Central memory CD4-positive, alpha-beta T cell (primary cell): ENCODE results near the gene DGKZ.

Source experiments
- DNase-seq: peaks from one replicate; pipeline ENCODE4 v3.0.0; 2022

DGKZ gene

DNA sequence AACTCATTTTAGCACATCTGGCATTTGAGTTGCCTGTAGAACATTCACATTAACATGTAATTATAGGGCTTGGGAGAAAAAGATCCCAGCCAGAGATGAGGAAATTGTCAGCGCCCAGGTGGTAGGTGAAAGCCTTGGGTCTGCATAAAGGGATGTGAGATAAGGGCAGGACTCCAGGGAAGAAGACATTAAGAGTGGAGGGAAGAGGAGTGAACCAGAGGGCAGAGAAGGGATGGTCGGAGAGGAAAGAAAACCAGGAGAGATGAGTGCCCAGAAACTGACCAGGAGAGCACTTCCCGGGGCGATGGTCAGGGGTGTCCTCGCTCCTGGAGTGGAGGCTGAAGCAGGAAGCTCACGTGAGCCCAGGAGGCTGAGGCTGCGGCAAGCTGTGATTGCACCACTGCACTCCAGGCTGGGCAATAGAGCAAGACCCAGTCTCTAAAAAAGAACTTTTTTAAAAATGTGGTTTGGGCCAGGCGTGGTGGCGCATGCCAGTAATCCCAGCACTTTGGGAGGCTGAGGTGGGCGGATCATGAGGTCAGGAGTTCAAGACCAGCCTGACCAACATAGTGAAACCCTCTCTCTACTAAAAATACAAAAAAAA is 20.3 kb upstream of the DGKZ start:
- no peak for DNase-seq

DNA sequence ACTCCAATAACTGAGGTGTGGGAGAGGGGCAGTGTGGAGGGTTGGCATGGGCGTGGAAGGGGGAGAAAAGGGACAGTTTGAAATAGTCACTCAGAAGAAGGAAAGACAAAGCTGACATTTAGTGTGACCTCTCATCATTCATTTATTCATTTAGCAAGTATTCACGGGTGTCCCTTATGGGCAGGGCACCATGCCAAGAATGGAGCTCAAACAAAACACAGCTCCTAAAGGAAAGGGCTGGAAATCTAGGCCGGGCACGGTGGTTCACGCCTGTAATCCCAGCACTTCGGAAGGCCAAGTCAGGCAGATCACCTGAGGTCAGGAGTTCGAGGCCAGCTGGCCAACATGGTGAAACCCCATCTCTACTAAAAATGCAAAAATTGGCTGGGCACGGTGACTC is 19.4 kb upstream of the DGKZ start:
- no peak for DNase-seq

DNA sequence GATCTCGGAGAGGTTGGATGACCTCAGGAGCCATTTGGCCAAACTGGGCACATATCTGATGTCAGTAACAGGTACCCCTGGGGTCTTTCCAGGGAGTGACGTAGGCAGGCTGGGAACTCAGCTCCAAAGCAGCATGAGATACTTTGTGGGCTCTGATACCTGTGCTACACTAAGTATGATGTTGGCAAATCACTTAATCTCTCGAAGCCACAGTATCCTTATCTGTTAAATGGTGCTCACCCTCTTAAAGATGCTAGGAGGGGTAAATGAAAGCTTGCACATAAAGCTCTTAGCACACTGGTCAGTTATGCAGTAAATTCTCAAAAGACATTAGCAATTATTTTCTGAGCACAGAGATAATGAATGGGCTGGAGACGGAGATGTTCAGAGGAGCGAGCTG is 17.1 kb upstream of the DGKZ start:
- DNase-seq, result no peak

DNA sequence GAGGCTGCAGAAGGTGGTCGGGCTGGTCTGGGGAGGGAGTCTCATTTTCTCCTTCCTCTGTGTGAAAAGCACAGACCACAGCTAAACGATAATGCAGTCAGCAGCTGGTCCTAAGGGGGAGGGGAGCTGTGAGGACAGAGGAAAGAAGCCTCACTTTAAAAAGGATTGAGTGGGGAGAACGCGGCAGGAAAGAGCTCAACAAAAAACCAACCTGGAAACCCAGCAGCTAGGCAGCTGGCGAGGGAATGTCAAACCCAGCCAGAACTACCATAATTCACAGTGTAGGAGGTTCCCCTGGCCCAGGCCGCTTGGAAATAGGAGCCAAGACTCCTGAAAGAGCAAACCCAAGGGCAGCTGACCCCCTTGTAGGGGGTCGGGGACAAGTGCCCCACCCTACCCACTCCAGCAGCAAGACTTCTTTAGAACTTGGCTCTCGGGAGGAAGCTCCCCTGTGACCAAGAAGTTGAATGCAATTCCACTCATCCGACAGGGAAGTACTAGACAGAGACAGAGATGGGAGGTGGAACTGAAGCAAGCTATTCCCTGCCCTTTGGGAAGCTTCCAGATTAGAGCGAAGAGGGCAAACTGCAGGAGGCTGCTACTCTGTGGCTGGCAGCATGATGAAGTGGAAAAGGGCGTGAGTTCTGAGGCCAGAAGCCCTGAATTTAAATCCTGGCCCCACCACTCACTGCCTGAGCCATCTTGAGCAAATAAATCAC is 16.5 kb upstream of the DGKZ start:
- DNase-seq, result no peak

DNA sequence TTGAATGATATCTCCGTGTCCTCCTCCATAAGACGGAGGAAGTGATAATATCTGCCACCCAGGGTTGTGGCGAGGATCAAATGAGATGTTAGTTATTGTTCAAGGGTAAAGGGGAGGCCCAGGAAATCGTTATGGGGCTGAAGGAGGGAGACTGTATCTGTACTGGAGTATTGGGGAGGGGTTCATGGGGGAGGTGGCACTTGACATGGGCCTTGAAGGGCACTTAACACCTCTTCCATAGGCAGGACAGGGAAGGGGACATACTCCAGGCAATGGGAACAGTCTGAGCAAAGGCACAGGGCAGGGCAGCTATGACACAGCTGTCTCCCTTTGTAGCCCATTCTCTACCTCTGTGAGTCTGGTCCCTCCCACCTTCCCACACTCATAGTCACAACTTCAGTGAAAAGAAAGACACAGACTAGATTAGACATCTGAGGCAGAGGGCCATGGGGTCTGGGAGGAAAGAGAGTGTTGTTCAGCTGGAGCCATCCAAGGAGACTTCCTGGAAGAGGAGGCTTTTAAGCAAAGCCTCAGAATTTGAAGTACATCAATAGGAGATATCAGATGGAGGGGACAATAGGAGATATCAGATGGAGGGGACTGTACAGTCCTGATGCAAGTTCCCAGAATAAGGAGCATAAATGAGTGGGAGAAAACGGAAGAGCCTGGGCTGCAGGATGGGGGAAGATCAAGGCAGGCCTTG is 15.8 kb upstream of the DGKZ start:
- peak; percentile 77 for DNase-seq

DNA sequence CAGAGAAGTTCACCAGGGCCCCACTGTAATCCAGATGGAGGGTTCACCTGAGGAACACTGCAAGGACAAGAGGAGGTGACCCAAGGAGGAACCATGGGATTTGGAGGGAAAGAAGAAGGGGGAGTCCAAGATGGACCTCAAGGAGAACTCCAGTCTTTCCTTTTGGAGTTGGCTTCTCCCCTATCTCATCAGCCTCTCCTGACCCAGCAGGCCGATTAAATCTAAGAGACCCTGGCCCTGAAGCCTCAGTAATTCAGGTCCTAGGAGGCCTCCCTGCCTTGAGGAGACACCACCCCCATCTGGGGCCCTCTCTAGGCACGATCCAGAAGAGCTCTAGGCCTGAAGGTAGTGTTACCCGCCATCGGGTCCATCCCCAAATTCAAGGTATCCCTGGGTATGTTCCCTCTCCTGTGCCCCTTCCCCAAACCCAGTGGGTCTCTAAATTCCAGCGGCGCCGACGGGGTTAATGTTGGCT is 15.1 kb upstream of the DGKZ start:
- no peak for DNase-seq

DNA sequence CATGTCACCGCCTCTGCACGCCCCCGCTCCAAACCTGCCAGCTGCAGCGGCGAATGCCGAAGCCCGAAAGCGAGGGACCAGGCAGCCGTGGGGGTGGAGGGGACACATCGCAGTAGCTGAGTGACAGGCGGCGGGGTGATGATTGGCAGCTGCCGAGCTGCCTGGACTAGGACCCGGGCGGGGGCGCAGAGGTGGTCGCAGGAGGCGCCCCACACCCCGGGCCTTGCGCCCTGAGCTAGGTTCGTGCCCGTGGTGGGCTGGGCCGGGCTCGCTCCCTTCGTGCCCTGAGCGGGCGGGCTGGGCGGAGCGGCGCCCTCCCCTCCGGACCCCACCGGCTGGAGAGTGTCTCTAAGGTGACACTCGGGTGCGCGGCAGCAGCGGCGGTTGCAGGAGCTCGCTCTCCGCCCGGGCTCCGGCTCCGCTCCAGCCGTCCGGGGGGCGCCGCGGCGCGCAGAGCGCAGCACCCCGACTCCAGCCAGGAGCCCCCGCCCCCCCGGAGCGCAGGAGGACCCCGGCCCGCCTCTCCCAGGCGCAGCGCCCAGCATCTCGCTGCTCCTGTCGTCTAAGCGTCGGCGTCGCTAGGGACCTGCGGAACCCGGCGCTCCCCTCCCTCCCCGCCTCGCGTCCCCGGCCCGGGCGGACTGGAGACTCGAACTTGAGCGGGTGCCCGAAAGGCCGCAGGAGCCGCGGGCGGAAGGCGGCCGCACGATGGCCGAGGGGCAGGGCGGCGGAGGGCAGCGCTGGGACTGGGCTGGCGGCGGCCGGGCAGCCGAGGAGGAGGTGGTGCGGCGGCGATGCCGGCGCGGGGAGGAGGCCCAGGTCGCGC is 14.5 kb upstream of the DGKZ start:
- DNase-seq, result peak; percentile 31

DNA sequence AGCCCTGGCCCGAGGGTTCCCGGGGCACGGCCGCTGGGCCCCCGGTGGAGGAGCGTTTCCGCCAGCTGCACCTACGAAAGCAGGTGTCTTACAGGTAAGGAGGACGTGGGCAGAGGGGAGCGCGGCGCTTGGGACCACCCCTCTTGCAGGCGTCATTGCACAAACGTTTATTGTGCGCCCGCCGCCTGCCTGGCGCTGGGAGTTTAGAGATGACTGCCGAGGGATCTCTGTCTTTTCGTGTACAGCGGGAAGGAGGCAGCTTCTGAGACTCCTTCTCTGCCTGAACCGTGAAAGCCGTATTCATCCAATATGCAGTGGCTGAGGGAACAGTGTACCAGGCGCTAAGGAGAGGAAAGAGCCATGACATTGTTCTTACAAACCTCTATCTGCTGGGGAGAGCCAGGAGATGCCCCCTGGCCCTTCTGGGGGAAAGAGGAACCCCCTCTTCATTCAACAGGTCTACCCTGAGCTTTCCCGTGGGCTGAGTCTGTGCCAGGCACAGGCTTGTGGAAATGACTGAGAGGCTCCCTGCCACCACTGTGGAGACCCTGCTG is 13.8 kb upstream of the DGKZ start:
- peak; percentile 35 for DNase-seq

DNA sequence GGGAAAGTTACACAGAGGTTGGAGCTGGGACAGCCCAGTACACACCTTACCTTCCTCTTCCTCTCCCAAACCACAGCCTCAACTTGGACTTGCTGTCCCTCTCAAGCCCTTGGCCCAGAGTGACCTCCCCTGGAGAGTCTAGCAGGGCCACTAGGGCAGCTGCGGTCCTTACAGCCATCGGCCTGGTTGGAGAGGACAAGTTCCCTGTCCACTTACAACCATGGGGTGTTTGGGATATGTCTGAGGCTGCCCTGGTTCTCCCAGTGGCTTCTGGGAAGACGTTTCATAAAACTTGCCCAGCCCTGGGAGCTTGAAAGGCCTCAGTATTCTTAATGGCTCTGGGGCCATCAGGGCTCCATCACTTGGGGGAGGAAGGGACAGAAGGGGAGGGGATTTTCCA is 13.1 kb upstream of the DGKZ start:
- DNase-seq, result no peak

DNA sequence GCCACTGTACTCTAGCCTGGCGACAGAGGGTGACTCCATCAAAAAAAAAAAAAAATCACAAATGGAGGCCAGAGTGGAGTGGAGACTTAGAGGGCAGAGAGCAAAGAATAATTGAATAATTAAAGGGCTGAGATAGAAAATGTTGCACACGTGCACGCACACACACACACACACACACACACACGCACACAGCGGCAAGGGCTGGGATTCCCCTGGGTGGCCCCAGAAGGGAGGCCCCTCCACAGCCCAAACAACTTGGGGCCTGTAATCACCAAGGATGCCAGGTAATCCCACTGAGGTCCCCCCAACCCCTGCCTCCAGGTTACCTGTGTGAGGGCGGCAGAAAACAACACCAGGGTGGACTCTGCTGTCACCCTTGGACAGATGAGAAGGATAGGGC is 12.0 kb upstream of the DGKZ start:
- no peak for DNase-seq

DNA sequence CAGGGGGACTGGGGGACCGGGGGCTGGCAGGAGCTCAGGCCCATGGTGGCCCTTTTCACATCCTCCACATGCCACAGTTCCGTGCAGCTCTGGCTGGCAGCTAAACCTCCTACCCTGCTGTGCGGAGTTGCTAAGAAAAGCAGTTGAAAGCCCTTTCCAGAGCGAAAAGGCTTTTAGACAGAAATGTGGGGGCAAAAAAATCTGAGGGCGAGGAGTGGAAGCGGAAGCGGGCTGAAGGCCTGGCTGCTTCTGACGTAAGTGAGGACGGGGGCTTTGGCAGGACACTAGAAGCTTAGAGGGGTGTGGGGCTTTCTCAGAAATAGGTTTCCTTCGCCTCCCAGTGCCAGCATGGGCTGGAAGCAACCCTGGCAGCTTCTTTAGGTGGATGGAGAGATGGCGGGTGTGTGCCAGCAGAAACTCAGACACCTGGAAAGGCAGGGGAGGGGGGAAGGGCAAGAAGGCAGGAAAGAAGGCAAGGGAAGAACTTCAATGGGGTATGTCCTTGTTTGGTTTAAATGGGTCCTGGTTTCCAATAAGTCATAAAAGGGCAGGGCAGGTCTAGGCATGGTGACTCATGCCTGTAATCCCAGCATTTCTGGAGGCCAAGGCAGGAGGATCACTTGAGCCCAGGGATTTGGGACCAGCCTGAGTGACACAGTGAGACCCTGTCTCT is 11.2 kb upstream of the DGKZ start:
- DNase-seq, result no peak

DNA sequence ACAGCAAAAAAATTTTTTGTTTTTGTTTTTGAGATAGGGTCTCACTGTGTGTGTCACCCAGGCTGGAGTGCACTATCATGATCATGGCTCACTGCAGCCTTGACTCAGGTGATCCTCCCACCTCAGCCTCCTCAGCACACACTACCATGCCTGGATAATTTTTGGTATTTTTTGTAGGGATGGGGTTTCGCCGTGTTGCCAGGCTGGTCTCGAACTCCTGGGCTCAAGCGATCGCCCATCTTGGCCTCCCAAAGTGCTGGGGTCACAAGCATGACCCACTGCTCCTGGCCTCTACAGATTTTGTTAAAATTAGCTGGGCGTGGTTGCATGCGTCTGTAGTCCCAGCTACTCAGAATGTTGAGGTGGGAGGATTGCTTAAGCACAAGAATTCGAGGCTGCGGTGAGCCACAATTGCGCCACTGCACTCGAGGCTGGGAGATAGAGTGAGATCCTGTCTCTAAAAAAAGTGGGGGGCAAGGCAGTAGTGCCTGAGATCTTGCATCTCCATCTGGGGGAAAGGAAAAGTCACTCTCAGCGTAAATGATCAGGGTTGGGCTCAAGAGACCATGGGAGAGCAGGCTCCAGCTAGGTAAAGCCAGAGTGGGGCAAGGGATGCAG is 10.6 kb upstream of the DGKZ start:
- no peak for DNase-seq

DNA sequence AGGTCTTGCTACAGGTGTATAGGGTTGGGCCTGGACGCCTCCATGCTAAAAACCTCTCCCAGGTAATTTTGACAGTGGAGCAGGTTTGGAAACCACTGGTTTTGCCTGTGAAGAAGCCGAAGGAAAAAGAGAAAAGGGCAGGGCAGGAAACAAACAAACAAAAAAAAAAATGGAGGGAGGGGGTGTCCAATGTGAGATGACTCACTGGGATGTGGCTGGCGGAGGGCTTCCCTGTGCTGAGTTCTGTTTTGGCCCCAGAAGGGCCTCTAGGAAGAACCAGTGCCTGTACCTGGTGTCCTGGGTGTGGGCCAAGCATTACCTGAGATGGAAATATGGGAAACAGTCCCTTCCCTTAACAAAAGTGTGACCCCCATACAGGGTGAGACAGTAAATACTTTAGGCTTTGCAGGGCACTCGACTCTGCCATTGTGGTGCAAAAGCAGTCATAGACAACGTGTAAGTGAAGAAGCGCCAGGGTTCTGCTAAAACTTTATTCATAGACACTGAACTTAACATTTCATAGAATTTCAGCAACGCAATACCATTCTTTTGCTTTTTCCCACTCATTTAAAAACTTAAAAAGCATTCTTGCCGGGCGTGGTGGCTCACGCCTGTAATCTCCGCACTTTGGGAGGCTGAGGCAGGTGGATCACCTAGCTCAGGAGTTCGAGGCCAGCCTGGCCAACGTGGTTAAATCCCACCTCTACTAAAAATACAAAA is 9.5 kb upstream of the DGKZ start:
- no peak for DNase-seq

DNA sequence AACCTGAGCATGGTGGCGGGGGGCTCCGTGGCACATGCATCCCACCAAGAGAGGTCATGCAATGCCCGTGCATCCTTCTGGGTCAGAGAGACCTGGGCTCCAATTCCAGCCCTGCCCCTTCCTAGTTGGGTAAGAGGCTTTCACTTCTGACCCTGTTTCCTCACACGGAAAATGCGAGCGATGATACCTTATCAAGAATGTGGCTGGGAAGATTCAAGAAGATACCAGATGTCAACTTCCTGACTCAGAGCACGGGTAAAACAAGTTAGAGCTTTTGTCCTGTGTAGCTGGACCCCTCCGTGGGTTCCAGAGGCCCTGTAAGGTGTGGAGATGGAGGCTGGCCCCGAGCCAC is 8.7 kb upstream of the DGKZ start:
- no peak for DNase-seq

DNA sequence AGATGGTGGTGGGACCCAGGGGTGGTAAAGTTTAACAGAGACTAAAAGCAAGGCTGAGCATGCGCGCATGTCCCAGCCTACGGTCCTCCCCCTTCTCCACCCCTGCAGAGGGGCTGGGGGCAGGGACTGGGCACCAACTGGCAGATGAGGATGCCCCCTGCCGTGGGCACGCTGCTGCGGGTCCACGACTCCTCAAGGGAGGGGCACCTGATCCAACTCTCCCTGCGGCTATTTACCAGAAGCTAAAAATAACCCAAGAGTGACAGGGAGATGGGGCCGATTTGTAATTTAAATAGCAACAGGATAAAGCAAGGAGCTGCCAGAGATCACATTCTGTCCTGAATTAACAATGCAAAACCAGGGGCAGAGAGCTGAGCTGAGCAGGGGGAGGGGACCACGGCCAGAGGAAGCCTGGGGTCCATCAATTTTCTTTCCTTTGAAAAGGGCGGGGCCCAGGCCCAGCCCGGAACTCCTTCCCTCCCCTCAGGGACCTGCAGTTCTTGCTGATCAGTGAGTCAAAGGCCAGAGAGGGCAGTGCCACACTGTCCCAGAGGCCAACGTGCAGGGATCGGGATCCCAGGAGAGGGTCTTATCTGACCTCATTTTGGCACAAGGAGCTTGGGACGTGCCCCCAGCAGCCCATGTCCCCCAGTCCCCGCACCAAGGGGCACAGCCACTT is 8.1 kb upstream of the DGKZ start:
- no peak for DNase-seq

DNA sequence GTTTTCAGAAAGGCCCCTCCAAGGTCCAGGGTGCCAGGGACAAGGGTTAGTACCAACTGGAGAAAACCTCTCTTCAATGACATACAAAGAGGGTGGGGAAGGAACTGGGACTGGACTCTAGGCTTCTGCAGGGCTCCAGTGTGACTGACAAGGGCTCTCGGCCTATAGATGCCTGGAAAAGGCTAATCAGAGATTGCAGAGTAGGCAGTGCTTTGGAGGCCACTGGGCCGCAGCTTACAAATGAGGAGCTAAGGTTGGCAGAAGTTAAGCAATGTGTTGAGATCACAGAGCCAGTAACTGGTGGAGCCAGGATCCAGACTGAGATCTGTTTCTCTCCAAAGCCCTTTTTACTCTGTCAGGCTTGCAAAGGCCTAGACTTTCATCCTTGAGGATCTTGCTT is 7.4 kb upstream of the DGKZ start:
- DNase-seq, result no peak

DNA sequence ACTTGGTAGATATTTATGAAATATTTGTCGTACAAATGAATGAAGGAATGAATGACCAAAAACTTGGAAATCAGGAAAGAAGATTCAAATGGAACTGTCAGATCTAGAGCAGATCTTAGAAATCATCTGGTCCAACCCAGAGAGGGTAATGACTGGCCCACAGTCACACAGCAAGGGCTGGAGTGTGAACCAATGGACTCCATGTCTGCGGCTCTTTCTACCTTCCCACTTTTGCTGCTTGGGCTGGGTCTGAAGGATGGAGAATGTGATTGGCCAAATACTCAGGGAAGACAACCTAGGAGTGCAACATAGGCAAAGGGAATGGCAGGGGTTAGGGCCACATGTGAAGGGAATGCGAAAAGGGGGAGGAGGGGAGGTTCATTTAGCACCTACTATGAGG is 5.8 kb upstream of the DGKZ start:
- DNase-seq, result no peak

DNA sequence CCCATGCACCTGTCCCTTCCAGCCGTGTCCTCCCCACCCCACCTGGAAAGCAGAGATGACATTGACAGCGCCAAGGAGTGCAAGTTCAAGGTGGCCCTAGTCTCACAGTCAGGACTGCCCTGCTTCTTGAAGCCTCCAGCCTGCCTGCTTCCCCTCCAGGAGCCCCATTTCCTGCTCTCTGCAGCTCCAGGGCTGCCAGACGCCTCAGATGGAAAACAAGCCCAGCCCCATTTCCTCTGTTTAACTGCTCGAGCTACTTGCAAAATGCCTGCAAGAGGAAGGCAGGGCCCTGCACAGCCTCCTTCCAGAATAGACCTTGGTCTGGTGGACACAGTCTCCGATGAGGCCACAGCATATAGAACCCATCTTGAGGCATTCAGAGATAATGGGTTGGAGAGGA is 5.0 kb upstream of the DGKZ start:
- DNase-seq, result no peak

DNA sequence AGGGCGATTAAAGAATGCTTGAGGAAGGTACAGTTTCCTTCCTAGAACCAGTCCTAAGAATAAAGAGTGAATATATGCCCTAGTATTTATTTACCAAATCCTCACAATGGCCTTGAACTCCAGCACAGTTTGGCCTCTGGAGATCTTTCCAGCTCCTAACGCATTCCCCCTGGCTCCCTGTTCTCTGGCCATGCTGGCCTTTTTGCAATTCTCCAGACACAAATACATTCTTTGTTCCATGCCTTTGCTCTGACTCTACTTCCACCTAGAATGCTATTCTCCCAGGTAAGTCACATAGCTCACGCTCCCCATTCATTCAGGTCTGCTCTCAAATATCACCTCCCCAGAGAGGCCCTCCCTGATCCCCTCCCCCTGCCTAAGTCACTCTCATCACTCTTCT is 3.7 kb upstream of the DGKZ start:
- DNase-seq, result no peak

DNA sequence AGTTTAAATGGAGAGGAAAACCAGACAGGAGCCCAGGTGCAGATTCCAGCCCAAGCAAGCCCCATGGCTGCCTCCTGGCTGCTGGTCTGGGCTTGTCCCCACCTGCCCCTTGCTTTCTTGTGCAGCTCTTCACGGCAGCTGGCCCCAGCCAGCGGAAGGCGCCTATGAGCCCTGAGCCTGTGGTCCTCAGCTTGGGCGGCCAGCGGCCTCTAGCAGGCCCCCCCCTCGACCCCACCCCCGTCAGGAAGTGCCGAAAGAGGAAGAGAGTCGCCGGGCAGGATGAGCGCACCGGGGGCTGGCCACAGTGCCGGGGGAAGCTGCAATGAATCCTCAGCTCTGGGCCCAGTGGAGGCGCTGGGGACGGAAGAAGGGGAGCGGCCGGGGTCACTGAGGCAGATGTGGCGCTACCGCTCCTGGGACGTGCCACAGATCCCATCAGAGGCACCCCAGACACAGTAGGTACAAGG is 2.1 kb upstream of the DGKZ start:
- DNase-seq, result no peak
